Left ventricle myocardium inferior (tissue), 1 donor: ENCODE measurements around the gene SLC50A1. TPM values are rescaled to one million over a fixed set of nuclear protein-coding genes. Genes with fewer than 3 reads are reported as not detected.

Experiments used
- DNase-seq: peaks from one replicate; pipeline ENCODE4 v3.0.0-alpha.2; 2020
- H3K27ac ChIP-seq: fragments of 200-600 bp; replicated peaks from 2 replicates; pipeline ENCODE4 v1.8.0; 2021
- H3K27me3 ChIP-seq: fragments of 200-600 bp; 2 replicates; pipeline ENCODE4 v1.8.0; 2021; ENCODE audit warnings: low read depth
- H3K36me3 ChIP-seq: fragments of 200-600 bp; 2 replicates; pipeline ENCODE4 v1.8.0; 2021
- H3K4me1 ChIP-seq: fragments of 200-600 bp; 2 replicates; pipeline ENCODE4 v1.8.0; 2021
- H3K4me3 ChIP-seq: fragments of 200-600 bp; 2 replicates; pipeline ENCODE4 v1.8.0; 2021; ENCODE audit warnings: mild to moderate bottlenecking, moderate library complexity
- H3K9me3 ChIP-seq: fragments of 200-600 bp; replicated peaks from 2 replicates; pipeline ENCODE4 v1.8.0; 2021
- intact Hi-C: fragments of 100-400 bp; cut with micrococcal nuclease; formaldehyde crosslinking; loops from one replicate; pipeline ENCODE4 v1.11.0; 2022
- long read RNA-seq: library from polyadenylated mRNA; unstranded; transcript quantifications from one replicate; pipeline ENCODE4 v2.0.0, GENCODE V29; 2021
- total RNA-seq: library from RNA; stranded (reverse); fragmentation: NEBNext Ultra II Directional; extraction: Animal tissue kit (Norgen Biotek cat#: 25700); gene quantifications from one replicate; pipeline ENCODE4 v1.2.1, GENCODE V29; 2021
- TF ChIP-seq, protein P1 (sequence below): fragments of 200-600 bp; IDR thresholded peaks from 2 replicates; pipeline ENCODE4 v1.8.0; 2021; ENCODE audit warnings: antibody characterized with exemption, mild to moderate bottlenecking, borderline replicate concordance
- donor health status: DM: no; HTN: yes; CAD: no; lungs with severe emphysema.

SLC50A1 gene, protein sequence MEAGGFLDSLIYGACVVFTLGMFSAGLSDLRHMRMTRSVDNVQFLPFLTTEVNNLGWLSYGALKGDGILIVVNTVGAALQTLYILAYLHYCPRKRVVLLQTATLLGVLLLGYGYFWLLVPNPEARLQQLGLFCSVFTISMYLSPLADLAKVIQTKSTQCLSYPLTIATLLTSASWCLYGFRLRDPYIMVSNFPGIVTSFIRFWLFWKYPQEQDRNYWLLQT
- total RNA-seq = 8.2 TPM
- long read RNA-seq, transcript SLC50A1-203 (6 exons, 1,300 nt) = major isoform, 5 of 13 reads
- long read RNA-seq, partial matches to known transcripts = 3 of 13 reads
- long read RNA-seq, other reads (novel, unspliced or antisense) = 0 of 13 reads

- Histone ChIP-seq H3K9me3 (no peaks in the 10 kb centered on the region), H3K36me3 (peaks cover 40% of the 10 kb centered on the region), H3K4me1 (peaks cover 95% of the 10 kb centered on the region), H3K27me3 (no peaks in the 10 kb centered on the region), H3K4me3 (peak within 1 kb of the TSS; percentile 79), H3K27ac (peak within 1 kb of the TSS; percentile 95)
- TF ChIP-seq, protein P1, sequence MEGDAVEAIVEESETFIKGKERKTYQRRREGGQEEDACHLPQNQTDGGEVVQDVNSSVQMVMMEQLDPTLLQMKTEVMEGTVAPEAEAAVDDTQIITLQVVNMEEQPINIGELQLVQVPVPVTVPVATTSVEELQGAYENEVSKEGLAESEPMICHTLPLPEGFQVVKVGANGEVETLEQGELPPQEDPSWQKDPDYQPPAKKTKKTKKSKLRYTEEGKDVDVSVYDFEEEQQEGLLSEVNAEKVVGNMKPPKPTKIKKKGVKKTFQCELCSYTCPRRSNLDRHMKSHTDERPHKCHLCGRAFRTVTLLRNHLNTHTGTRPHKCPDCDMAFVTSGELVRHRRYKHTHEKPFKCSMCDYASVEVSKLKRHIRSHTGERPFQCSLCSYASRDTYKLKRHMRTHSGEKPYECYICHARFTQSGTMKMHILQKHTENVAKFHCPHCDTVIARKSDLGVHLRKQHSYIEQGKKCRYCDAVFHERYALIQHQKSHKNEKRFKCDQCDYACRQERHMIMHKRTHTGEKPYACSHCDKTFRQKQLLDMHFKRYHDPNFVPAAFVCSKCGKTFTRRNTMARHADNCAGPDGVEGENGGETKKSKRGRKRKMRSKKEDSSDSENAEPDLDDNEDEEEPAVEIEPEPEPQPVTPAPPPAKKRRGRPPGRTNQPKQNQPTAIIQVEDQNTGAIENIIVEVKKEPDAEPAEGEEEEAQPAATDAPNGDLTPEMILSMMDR = peak; percentile 65
- intact Hi-C loops = no loop called here
- peak; percentile 95 for DNase-seq
These were observed at the start of gene SLC50A1 for GRCh38 chr1:155135415-155136028. TSS of gene SLC50A1 (plus strand) at chr1:155135852. CDS start at chr1:155135912, 60 bp downstream.

GRCh38 chr1:155086128-155086741 lies 49.4 kb upstream of the SLC50A1 start:
- Histone ChIP-seq H3K36me3 (no peaks in the 10 kb centered on the region), H3K9me3 (no peaks in the 10 kb centered on the region), H3K4me3 (peak overlapping the region; percentile 93), H3K4me1 (peaks cover 53% of the 10 kb centered on the region), H3K27me3 (peaks cover 33% of the 10 kb centered on the region), H3K27ac (peak overlapping the region; percentile 99)
- intact Hi-C loops = no loop called here
- DNase-seq = peak; percentile 67
- TF ChIP-seq, protein P1 = peak; percentile 98

DNA sequence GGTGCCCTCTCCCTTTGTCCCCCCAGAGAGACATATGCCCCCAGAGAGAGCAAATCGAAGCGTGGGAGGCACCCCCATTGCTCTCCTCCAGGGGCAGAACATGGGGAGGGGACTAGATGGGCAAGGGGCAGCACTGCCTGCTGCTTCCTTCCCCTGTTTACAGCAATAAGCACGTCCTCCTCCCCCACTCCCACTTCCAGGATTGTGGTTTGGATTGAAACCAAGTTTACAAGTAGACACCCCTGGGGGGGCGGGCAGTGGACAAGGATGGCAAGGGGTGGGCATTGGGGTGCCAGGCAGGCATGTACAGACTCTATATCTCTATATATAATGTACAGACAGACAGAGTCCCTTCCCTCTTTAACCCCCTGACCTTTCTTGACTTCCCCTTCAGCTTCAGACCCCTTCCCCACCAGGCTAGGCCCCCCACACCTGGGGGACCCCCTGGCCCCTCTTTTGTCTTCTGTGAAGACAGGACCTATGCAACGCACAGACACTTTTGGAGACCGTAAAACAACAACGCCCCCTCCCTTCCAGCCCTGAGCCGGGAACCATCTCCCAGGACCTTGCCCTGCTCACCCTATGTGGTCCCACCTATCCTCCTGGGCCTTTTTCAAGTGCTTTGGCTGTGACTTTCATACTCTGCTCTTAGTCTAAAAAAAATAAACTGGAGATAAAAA lies 48.7 kb upstream of the SLC50A1 start:
- no peak overlapping the region for H3K27ac ChIP-seq
- intact Hi-C loops = no loop called here
- TF ChIP-seq, protein P1 = no peak
- H3K4me1 ChIP-seq = peaks cover 52% of the 10 kb centered on the region
- H3K4me3 ChIP-seq = no peak overlapping the region
- H3K9me3 ChIP-seq = no peaks in the 10 kb centered on the region
- no peak for DNase-seq
- peaks cover 26% of the 10 kb centered on the region for H3K27me3 ChIP-seq
- H3K36me3 ChIP-seq = no peaks in the 10 kb centered on the region

GRCh38 chr1:155091071-155092051 lies 44.3 kb upstream of the SLC50A1 start:
- no peak overlapping the region for H3K4me3 ChIP-seq
- peaks cover 29% of the 10 kb centered on the region for H3K4me1 ChIP-seq
- intact Hi-C loops = loop anchor here (5.0 kb wide), 2 partner anchors 36 to 76 kb away; partner anchors contain the start of gene EFNA1

More at GRCh38 chr1:155091071-155092051, 44.3 kb upstream of the SLC50A1 start:
- Histone ChIP-seq H3K9me3 (no peaks in the 10 kb centered on the region), H3K27ac (no peak overlapping the region), H3K36me3 (no peaks in the 10 kb centered on the region), H3K27me3 (no peaks in the 10 kb centered on the region)
- peak; percentile 70 for DNase-seq
- TF ChIP-seq, protein P1 = peak; percentile 99
